MCF 10A (cell line): ENCODE measurements around the gene ADAMTS4. TPM values are rescaled to one million over a fixed set of nuclear protein-coding genes. Genes with fewer than 3 reads are reported as not detected.
A peak's percentile ranks its signal among the peaks of the same experiment; 100 is the strongest.

ENCODE experiments used
- BruUV-seq: library from RNA; stranded (reverse); fragments of 400-500 nt; replicated peaks from 2 replicates; lab custom pipeline; 2021; lab: Mats Ljungman, UMichigan
- CTCF ChIA-PET: fragments of 300-600 bp; sonication (Branson Sonifier 250); formaldehyde crosslinking; extraction: SDS; loops from one replicate; lab custom pipeline; 2021; ENCODE audit warnings: antibody characterized with exemption, inconsistent platforms; lab: Yijun Ruan, JAX
- POLR2A ChIA-PET: fragments of 300-600, 350-650 bp; sonication (Branson Sonifier 250); formaldehyde crosslinking; extraction: SDS; loops from one replicate; lab custom pipeline; 2020; ENCODE audit warnings: antibody characterized with exemption, inconsistent platforms; lab: Yijun Ruan, JAX
- DNase-seq: peaks from one replicate; pipeline ENCODE4 v3.0.0-alpha.2; 2018; ENCODE audit not compliant: unreplicated experiment
- H3K27ac Mint-ChIP-seq: one replicate; pipeline ENCODE4 v1.8.0; 2022; ENCODE audit warnings: mild to moderate bottlenecking, low read depth, mixed read lengths; ENCODE audit not compliant: unreplicated experiment
- H3K27me3 Mint-ChIP-seq: one replicate; pipeline ENCODE4 v1.8.0; 2022; ENCODE audit warnings: mixed read lengths; ENCODE audit not compliant: insufficient read depth, unreplicated experiment
- H3K36me3 Mint-ChIP-seq: one replicate; pipeline ENCODE4 v1.8.0; 2022; ENCODE audit warnings: mild to moderate bottlenecking, moderate library complexity, mixed read lengths; ENCODE audit not compliant: insufficient read depth, unreplicated experiment
- H3K4me1 Mint-ChIP-seq: one replicate; pipeline ENCODE4 v1.8.0; 2022; ENCODE audit warnings: mixed read lengths; ENCODE audit not compliant: insufficient read depth, unreplicated experiment
- H3K4me3 Mint-ChIP-seq: one replicate; pipeline ENCODE4 v1.8.0; 2022; ENCODE audit warnings: mild to moderate bottlenecking, moderate library complexity, mixed read lengths; ENCODE audit not compliant: unreplicated experiment
- H3K9me3 Mint-ChIP-seq: one replicate; pipeline ENCODE4 v1.8.0; 2022; ENCODE audit warnings: mixed read lengths; ENCODE audit not compliant: unreplicated experiment
- intact Hi-C: fragments of 100-400 bp; cut with micrococcal nuclease; formaldehyde crosslinking; loops from 2 replicates; pipeline ENCODE4 v1.14.1; 2022
- total RNA-seq: library from RNA; stranded (reverse); gene quantifications from 2 replicates; pipeline ENCODE4 v1.2.3, GENCODE V29; 2022
- TF ChIP-seq, protein P1 (sequence below): fragments of 200-600 bp; IDR thresholded peaks from one replicate; pipeline ENCODE4 v1.8.0; 2022; ENCODE audit warnings: antibody characterized with exemption, mild to moderate bottlenecking; ENCODE audit not compliant: unreplicated experiment

ADAMTS4 gene
- total RNA-seq, 1 experiment from 2014 or later, result not detected

DNA sequence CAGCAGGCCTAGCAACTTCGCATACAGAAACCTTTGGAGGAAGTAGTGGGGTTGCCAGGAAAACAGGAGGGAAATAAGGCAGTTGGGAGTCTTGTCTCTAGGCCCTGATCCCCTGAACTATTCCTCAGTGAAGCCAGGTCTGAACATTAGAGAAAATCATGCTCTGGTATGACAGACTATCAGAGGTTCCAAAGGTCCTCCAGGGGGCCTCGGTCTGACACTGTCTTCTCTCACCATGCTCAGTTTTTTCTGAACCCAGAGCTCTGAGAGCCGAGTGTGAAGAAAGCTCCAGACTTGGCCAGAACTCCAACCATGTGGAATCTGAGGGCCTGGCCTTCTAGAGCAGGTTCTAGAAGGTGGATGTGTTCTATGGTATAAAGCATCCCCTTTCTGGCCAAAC is 31.0 kb upstream of the ADAMTS4 start:
- CTCF ChIA-PET, result interaction anchor here (0.6 to 18.5 kb wide), 15 partner anchors 9 to 564 kb away, joined by 3 to 444 read pairs (median 12); partner anchors contain the start of genes CFAP126, NDUFS2, NR1I3 and SDHC
- H3K27me3 Mint-ChIP-seq, result no peaks in the 10 kb centered on the region
- no TSS peak for BruUV-seq
- H3K36me3 Mint-ChIP-seq, result peaks cover 29% of the 10 kb centered on the region
- POLR2A ChIA-PET, result interaction anchor here (1.0 to 6.8 kb wide), 6 partner anchors 8 to 160 kb away, joined by 3 to 61 read pairs (median 3); partner anchors contain the start of genes NDUFS2, NR1I3 and SDHC
- no peak overlapping the region for H3K27ac Mint-ChIP-seq
- intact Hi-C loops, result loop anchor here (10.0 kb wide), 1 partner anchor 505 kb away; no protein-coding TSS in a partner anchor
- no peak overlapping the region for H3K4me3 Mint-ChIP-seq
- peaks cover 22% of the 10 kb centered on the region for H3K4me1 Mint-ChIP-seq
- peak; percentile 28 for DNase-seq
- TF ChIP-seq, protein P1, sequence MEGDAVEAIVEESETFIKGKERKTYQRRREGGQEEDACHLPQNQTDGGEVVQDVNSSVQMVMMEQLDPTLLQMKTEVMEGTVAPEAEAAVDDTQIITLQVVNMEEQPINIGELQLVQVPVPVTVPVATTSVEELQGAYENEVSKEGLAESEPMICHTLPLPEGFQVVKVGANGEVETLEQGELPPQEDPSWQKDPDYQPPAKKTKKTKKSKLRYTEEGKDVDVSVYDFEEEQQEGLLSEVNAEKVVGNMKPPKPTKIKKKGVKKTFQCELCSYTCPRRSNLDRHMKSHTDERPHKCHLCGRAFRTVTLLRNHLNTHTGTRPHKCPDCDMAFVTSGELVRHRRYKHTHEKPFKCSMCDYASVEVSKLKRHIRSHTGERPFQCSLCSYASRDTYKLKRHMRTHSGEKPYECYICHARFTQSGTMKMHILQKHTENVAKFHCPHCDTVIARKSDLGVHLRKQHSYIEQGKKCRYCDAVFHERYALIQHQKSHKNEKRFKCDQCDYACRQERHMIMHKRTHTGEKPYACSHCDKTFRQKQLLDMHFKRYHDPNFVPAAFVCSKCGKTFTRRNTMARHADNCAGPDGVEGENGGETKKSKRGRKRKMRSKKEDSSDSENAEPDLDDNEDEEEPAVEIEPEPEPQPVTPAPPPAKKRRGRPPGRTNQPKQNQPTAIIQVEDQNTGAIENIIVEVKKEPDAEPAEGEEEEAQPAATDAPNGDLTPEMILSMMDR, result no peak
- H3K9me3 Mint-ChIP-seq, result no peaks in the 10 kb centered on the region

- intact Hi-C loops, result loop anchor here (10.0 kb wide), 1 partner anchor 507 kb away; no protein-coding TSS in a partner anchor
- no TSS peak for BruUV-seq
- no peak overlapping the region for H3K27ac Mint-ChIP-seq
- ChIA-PET POLR2A (interaction anchor here (0.6 to 6.8 kb wide), 7 partner anchors 8 to 155 kb away, joined by 3 to 81 read pairs (median 4); partner anchors contain the start of genes CFAP126, NDUFS2 and SDHC), CTCF (interaction anchor here (0.5 to 18.5 kb wide), 32 partner anchors 11 to 1152 kb away, joined by 3 to 444 read pairs (median 10); partner anchors contain the start of genes ADAMTS4, CFAP126, FCER1G and NDUFS2)
- TF ChIP-seq, protein P1, result no peak
- peaks cover 22% of the 10 kb centered on the region for H3K4me1 Mint-ChIP-seq
- H3K4me3 Mint-ChIP-seq, result peak overlapping the region; percentile 90
- DNase-seq, result no peak
- H3K9me3 Mint-ChIP-seq, result no peaks in the 10 kb centered on the region
- no peaks in the 10 kb centered on the region for H3K27me3 Mint-ChIP-seq
- H3K36me3 Mint-ChIP-seq, result peaks cover 29% of the 10 kb centered on the region
These were observed 29.2 kb upstream of the ADAMTS4 start for GRCh38 chr1:161228032-161228431.

- intact Hi-C loops, result loop anchor here (1.0 to 10.0 kb wide), 5 partner anchors 64 to 507 kb away; partner anchors contain the start of gene SDHC
- no peaks in the 10 kb centered on the region for H3K27me3 Mint-ChIP-seq
These were observed 28.5 kb upstream of the ADAMTS4 start for GRCh38 chr1:161227196-161227871.

More at GRCh38 chr1:161227196-161227871, 28.5 kb upstream of the ADAMTS4 start:
- ChIA-PET CTCF (interaction anchor here (0.5 to 18.5 kb wide), 52 partner anchors 10 to 1147 kb away, joined by 3 to 444 read pairs (median 6); partner anchors contain the start of genes ADAMTS4, CFAP126, FCER1G and NDUFS2), POLR2A (interaction anchor here (0.5 to 6.8 kb wide), 14 partner anchors 9 to 541 kb away, joined by 3 to 81 read pairs (median 8); partner anchors contain the start of genes B4GALT3, NDUFS2, PPOX and SDHC)
- Mint-ChIP-seq H3K4me3 (peak overlapping the region; percentile 90), H3K4me1 (peaks cover 22% of the 10 kb centered on the region), H3K36me3 (peaks cover 23% of the 10 kb centered on the region), H3K9me3 (no peaks in the 10 kb centered on the region), H3K27ac (peak overlapping the region; percentile 88)
- DNase-seq, result peak; percentile 90
- TF ChIP-seq, protein P1, result peak; percentile 94
- BruUV-seq, result no TSS peak
